Epithelial cell of proximal tubule (primary cell): ENCODE data around the gene FGFR2. TPM values are rescaled to one million over a fixed set of nuclear protein-coding genes. Genes with fewer than 3 reads are reported as not detected.
A peak's percentile ranks its signal among the peaks of the same experiment; 100 is the strongest.

Experiments used
- DNase-seq: peaks from one replicate; pipeline ENCODE4 v3.0.0-alpha.2; 2011; ENCODE audit warnings: low read depth
- H3K4me3 ChIP-seq: 2 replicates; pipeline ENCODE4 v1.5.1; 2011; ENCODE audit warnings: low read depth, mild to moderate bottlenecking, low read length
- total RNA-seq: library from RNA; depleted of rRNA; stranded (reverse); fragments of >200 nt; gene quantifications from 2 replicates; pipeline ENCODE4 v1.2.3, GENCODE V29; 2015
- TF ChIP-seq, protein P1 (sequence below): conservative IDR thresholded peaks from 2 replicates; pipeline ENCODE4 v1.5.1; 2012; ENCODE audit warnings: low read depth, mild to moderate bottlenecking, low read length

FGFR2 gene
- total RNA-seq, 1 donor from 2014 or later, result 1.6 TPM

DNA sequence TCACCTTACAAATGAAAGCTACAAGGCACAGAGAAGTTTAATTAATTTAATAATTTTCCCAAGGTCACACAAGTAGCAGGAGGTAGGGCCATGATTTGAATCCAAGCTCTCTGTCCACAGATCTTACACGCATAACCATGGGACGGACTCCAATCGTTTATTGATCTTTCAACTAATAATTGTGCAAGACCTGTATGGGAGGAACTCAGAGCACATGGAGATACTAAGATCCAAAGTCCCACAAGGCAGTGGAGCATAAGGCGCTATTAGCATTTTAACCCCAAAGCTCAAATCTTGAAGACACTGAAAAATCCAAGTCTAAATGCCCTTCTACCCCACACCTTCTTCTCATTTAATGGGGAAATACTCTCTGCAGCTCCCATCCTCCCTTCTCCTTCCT, 143.5 kb downstream of the FGFR2 start:
- H3K4me3 ChIP-seq, result no peak overlapping the region
- DNase-seq, result no peak
- TF ChIP-seq, protein P1, sequence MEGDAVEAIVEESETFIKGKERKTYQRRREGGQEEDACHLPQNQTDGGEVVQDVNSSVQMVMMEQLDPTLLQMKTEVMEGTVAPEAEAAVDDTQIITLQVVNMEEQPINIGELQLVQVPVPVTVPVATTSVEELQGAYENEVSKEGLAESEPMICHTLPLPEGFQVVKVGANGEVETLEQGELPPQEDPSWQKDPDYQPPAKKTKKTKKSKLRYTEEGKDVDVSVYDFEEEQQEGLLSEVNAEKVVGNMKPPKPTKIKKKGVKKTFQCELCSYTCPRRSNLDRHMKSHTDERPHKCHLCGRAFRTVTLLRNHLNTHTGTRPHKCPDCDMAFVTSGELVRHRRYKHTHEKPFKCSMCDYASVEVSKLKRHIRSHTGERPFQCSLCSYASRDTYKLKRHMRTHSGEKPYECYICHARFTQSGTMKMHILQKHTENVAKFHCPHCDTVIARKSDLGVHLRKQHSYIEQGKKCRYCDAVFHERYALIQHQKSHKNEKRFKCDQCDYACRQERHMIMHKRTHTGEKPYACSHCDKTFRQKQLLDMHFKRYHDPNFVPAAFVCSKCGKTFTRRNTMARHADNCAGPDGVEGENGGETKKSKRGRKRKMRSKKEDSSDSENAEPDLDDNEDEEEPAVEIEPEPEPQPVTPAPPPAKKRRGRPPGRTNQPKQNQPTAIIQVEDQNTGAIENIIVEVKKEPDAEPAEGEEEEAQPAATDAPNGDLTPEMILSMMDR, result no peak

DNA sequence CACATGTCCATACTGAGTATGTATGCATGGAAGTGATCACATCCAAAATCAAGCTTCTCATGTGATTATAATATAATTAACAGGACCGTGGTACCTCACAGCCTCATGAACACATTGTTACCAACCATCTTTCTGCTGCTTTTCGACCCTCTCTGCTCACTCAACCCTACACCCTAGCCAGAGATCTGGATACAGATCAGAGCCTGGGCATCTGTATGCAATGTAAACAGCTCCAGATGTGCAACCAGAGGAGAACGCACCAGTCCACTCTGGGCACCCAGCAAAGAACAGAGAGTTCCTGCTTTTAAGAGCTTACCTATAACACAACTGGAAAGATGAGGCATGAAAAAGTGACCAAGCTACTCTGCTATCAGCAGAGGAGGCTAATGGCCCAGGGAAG, 145.1 kb downstream of the FGFR2 start:
- H3K4me3 ChIP-seq, result no peak overlapping the region
- DNase-seq, result no peak
- TF ChIP-seq, protein P1, result no peak

DNA sequence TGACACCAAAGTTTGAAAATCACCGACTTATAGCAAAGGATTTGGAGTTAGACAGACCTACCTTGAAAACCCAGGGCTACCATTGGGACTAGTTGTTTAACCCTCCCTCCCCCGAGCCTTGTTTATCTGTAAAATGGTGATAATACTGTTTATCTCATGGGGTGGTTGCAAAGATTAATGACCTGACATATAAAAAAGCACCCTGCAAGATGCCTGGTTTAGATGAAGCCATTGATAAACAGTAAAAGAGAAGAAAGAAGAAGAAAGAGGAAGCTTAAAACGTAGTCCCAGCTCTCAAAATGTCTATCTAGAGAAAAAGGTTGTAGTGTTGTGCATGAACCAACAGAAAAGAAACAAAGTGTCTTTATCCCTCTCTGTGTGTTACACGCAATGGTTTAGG, 145.7 kb downstream of the FGFR2 start:
- DNase-seq, result no peak
- H3K4me3 ChIP-seq, result no peak overlapping the region
- TF ChIP-seq, protein P1, result no peak

DNA sequence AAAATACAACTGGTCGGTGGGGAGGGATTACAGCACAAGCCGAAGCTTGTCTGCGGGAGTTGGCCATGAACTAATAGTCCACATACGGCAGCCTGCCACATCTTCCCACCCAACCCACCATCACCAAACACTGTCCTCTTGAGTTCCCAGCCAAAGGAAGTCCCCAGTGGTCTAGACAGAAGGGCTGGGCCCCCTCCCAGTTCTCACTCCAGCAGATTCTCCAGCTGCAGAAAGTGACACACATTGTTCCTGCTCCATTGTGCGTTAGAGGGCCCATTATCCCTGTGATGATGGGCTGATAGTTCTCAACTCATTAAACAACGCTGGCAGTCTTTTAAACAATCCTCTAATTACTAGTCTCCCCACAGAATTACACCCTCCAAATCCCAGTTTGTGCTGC, 148.0 kb downstream of the FGFR2 start:
- DNase-seq, result no peak
- TF ChIP-seq, protein P1, result no peak
- H3K4me3 ChIP-seq, result no peak overlapping the region

DNA sequence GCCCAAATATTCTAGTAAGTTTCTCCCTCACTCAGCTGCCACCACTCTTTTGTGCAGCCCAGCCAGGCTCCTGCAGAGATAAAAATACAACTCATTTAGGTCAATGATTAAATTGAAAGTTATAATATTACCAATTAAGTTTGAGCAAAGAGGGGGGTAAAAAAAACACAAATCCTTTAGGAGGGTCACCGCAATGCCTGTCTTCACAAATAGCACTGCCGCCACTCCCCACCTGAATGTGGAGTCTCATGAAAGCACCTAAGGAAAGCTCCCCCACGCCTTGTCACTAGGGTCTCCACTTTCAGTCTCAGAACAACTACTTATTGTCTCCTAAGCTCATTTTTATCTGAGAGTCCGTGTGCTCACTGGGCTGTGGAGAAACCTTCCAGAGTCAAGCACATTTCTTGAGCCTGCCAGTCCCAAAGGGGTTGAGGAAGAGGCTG, 148.7 kb downstream of the FGFR2 start:
- TF ChIP-seq, protein P1, result no peak
- peak; percentile 38 for DNase-seq
- peak overlapping the region; percentile 14 for H3K4me3 ChIP-seq

DNA sequence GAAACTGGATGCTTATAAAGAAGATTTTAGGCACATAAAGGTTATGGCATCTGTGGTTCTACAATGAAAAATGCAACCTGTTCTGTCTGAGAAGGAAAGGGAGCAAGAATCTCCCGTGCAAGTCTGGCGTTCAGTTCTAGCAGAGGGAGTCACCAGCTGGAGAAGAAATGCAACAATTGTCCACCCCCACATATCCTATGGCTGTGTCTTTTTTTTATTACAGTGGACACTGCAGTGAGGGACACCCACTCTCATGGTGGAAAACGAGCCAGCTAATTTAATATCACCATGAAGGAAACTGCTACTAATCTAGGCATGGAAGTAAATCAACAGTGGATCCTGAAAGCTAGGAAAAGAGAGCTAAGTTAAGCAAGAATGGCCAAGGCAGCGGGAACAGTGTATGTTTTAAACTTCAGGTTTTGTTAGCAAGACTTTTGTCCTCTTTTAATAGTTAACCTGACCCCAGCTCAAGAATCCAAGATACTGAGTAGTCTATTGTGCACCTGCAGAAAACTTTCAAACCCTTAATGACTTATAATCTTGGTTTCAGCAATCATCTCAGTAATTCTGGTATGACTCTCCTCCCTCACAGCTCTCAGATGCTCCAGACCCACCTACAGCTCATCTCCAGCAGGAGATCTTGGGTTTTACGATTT, 149.3 kb downstream of the FGFR2 start:
- no peak for DNase-seq
- H3K4me3 ChIP-seq, result no peak overlapping the region
- TF ChIP-seq, protein P1, result no peak

DNA sequence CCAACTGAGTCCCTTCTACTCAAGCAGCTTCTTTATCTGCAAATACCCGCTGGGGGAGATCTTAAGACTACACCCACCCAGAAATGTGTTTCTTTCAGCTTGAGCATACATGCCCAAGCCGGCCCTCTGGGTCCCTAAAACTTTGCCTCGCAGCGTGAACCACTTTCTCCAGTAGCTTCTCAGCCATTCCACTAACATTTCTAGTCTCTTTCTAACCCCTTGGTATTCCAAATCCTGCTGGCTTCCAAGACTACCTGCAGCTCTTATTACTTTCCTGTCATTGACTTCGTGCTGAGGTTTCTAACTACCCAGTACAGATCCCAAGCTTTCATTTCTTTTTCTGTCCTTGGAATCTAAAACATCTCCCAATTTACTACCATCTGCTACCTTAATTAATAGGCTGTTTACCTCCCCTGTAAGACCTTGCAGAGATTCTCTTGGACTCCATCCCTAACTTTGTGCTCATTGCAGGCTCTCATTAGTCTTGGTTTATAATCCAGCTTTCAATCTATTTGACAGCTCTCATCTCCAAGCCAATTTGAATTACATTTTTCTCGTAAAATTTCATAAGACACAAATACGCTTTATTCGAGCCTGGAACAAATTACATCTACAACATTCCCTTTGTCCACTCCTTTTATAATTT, 153.6 kb downstream of the FGFR2 start:
- H3K4me3 ChIP-seq, result no peak overlapping the region
- DNase-seq, result no peak
- TF ChIP-seq, protein P1, result no peak
